ENCODE data around the gene PHB1. TPM values are rescaled to one million over a fixed set of nuclear protein-coding genes. Genes with fewer than 3 reads are reported as not detected.

The PHB1 gene
- total RNA-seq, 1 experiment from 2014 or later, result 325 TPM

- peak overlapping the region; percentile 97 for H3K4me2 ChIP-seq (ENCODE audit: insufficient read depth, insufficient read length, low read length)
- H2AFZ ChIP-seq (ENCODE audit: low read length), result no peak overlapping the region
- Mint-ChIP-seq H3K4me3 (peak overlapping the region; percentile 69 to 84; a peak in 3 of 5 replicates), H3K27ac (no peak overlapping the region; a peak in 1 of 7 replicates), H3K27me3 (ENCODE audit: low read depth) (no peaks in the 10 kb centered on the region), H3K4me1 (peaks cover 39 to 44% of the 10 kb centered on the region in 2 experiments), H3K9me3 (no peaks in the 10 kb centered on the region), H3K36me3 (ENCODE audit: insufficient read depth in 1 of 3, low read depth in 3 of 3) (no peaks in the 10 kb centered on the region)
- WGBS (ENCODE audit: extremely low coverage, insufficient read length, low lambda C conversion rate), result no CpG with 5 or more reads among the region's 4 CpGs
- H3K79me2 ChIP-seq (ENCODE audit: insufficient read depth, low read length), result peaks cover 8% of the 10 kb centered on the region; the same call in 1 of the 2 replicates
- no peak overlapping the region for H4K91ac ChIP-seq (ENCODE audit: insufficient read length, low read depth, low read length)
- no peak overlapping the region for H2AK5ac ChIP-seq (ENCODE audit: insufficient read length, low read length)
- no peak overlapping the region for H3K18ac ChIP-seq (ENCODE audit: insufficient read length, low read depth, low read length)
- no peak overlapping the region for H2BK120ac ChIP-seq (ENCODE audit: low read depth, low read length, poor library complexity, severe bottlenecking)
- H3K27me3 ChIP-seq (ENCODE audit: insufficient read depth, low read length), result no peaks in the 10 kb centered on the region
- no peaks in the 10 kb centered on the region for H4K20me1 ChIP-seq (ENCODE audit: control insufficient read depth, insufficient read depth, insufficient read length)
- no peak overlapping the region for H3K4ac ChIP-seq (ENCODE audit: low read depth, low read length)
- H4K8ac ChIP-seq (replicated peaks; ENCODE audit: insufficient read length, low read depth, low read length), result no peak overlapping the region
- no peak overlapping the region for H2BK20ac ChIP-seq (ENCODE audit: low read depth, low read length, poor library complexity, severe bottlenecking)
- no peak overlapping the region for H2BK5ac ChIP-seq (ENCODE audit: insufficient read length, low read length)
- H3K23me2 ChIP-seq (ENCODE audit: insufficient read length, low read depth, low read length, poor library complexity, severe bottlenecking), result peaks cover 15% of the 10 kb centered on the region
- no peak overlapping the region for H3K9ac ChIP-seq (ENCODE audit: extremely low read depth, insufficient read length, low read length)
- H3K56ac ChIP-seq (ENCODE audit: insufficient read length, low read depth, low read length), result no peak overlapping the region
- no peaks in the 10 kb centered on the region for H3K9me3 ChIP-seq (ENCODE audit: control insufficient read depth, low read depth, low read length)
- no peak overlapping the region for H3K14ac ChIP-seq (ENCODE audit: insufficient read depth, low read length)
- H2BK12ac ChIP-seq (ENCODE audit: insufficient read length, low read depth, low read length), result no peak overlapping the region
- no peaks in the 10 kb centered on the region for H3K79me1 ChIP-seq (ENCODE audit: insufficient read depth, low read depth, low read length, poor library complexity, severe bottlenecking)
- H3K27ac ChIP-seq (ENCODE audit: insufficient read length, low read depth, low read length), result no peak overlapping the region
- H3K23ac ChIP-seq (ENCODE audit: insufficient read length, low read depth, low read length), result no peak overlapping the region
- H2BK15ac ChIP-seq (ENCODE audit: low read depth, low read length), result no peak overlapping the region
- no peak overlapping the region for H3T11ph ChIP-seq (ENCODE audit: low read length)
- no peaks in the 10 kb centered on the region for H3K4me1 ChIP-seq (ENCODE audit: insufficient read depth, low read length)
- TF ChIP-seq CTCF (conservative IDR thresholded peaks at IDR 0.05), result no peak
- no peak overlapping the region for H4K5ac ChIP-seq (ENCODE audit: insufficient read length, low read depth, low read length)
- no peak for DNase-seq
Measured at GRCh38 chr17:49363251-49363650, 51.4 kb downstream of the PHB1 start.

All from H9 (cell line).